Measurements from ENCODE around the gene CD4.

CD4 gene

GRCh38 chr12:6765634-6766581, 23.4 kb upstream of the CD4 start, which contains the start of gene PTMS:
TSS of gene PTMS (plus strand) at chr12:6766363. CDS start at chr12:6766706, 343 bp downstream.
- H3K27ac ChIP-seq (ENCODE audit: low read length), result peak within 1 kb of the TSS; percentile 73
- peaks cover 9 to 46% of the 10 kb centered on the region in 2 donors for H3K4me1 ChIP-seq (ENCODE audit: control insufficient read depth in 1 of 2, insufficient read depth in 2 of 2, low read length in 2 of 2)
- peak within 1 kb of the TSS; percentile 76 to 83 for H3K4me3 ChIP-seq (ENCODE audit: low read depth in 1 of 2, low read length in 2 of 2)
- H3K36me3 ChIP-seq (ENCODE audit: control insufficient read depth in 1 of 2, insufficient read depth in 2 of 2, low read length in 2 of 2), result peaks cover 0 to 14% of the 10 kb centered on the region in 2 donors
- H3K9me3 ChIP-seq (ENCODE audit: control insufficient read depth in 1 of 2, low read length in 2 of 2), result no peaks in the 10 kb centered on the region
- no peaks in the 10 kb centered on the region for H3K27me3 ChIP-seq (ENCODE audit: low read depth, low read length)

- peaks cover 4 to 19% of the 10 kb centered on the region in 2 donors for H3K36me3 ChIP-seq (ENCODE audit: control insufficient read depth in 1 of 2, insufficient read depth in 2 of 2, low read length in 2 of 2)
- no peak overlapping the region for H3K27ac ChIP-seq (ENCODE audit: low read length)
- peaks cover 16 to 55% of the 10 kb centered on the region in 2 donors for H3K4me1 ChIP-seq (ENCODE audit: control insufficient read depth in 1 of 2, insufficient read depth in 2 of 2, low read length in 2 of 2)
Measured at GRCh38 chr12:6766651-6767349, 22.5 kb upstream of the CD4 start.

DNA sequence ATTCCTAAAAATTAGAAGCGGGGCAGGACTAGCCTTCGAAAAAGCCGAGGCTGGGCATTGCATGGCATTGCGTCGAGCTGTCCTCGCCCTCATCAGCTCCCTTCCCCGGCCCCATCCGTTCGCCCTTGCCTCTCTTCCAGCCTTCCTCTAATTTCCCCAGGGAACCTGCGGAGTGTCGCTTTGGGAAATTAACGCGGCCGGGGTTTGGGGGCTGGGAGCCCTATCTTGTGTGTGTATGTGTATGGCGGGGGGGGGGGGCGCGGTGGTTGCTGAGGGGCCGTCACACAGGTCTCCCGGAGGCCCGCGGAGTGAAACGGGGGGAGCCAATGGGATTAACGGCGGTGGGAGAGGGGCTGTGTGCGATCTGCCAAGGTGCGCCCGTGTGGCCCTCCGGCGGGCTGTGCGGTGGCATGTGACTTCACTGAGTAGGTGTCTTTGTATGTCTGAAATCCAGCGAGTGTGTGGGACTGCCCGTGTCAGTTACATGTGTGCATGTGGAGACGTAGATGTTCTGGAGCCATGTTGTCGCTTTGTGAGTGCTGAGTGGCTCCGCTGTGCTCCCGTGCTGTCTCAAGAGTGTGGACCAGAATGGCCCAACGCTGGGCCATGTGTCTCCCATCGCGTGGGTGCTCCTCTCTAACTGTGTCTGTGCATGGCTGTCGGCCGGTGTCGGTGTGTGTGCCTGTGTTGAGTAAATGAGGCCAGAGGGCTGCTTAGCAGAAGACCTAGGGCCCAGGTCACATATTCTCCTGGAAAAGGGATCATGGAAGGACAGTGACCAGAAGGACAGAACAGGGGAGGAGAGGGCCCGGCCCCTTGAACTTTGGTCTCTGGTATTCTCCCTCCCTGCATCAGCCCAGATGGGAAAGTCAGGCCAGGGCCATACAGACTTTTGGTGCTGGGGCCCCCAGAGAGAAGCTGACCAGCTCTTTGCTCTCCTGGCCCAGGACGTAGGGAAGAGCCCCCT, 21.7 kb upstream of the CD4 start:
- no peaks in the 10 kb centered on the region for H3K9me3 ChIP-seq (ENCODE audit: control insufficient read depth in 1 of 2, low read length in 2 of 2)
- peaks cover 4 to 19% of the 10 kb centered on the region in 2 donors for H3K36me3 ChIP-seq (ENCODE audit: control insufficient read depth in 1 of 2, insufficient read depth in 2 of 2, low read length in 2 of 2)
- peak overlapping the region; percentile 54 for H3K27ac ChIP-seq (ENCODE audit: low read length)
- peaks cover 16 to 58% of the 10 kb centered on the region in 2 donors for H3K4me1 ChIP-seq (ENCODE audit: control insufficient read depth in 1 of 2, insufficient read depth in 2 of 2, low read length in 2 of 2)
- no peaks in the 10 kb centered on the region for H3K27me3 ChIP-seq (ENCODE audit: low read depth, low read length)
- peak overlapping the region; percentile 76 to 83 for H3K4me3 ChIP-seq (ENCODE audit: low read depth in 1 of 2, low read length in 2 of 2)

More at GRCh38 chr12:6766651-6767349, 22.5 kb upstream of the CD4 start:
- Histone ChIP-seq H3K27me3 (ENCODE audit: low read depth, low read length) (no peaks in the 10 kb centered on the region), H3K4me3 (ENCODE audit: low read depth in 1 of 2, low read length in 2 of 2) (peak overlapping the region; percentile 76 to 83), H3K9me3 (ENCODE audit: control insufficient read depth in 1 of 2, low read length in 2 of 2) (no peaks in the 10 kb centered on the region)

- peaks cover 4 to 19% of the 10 kb centered on the region in 2 donors for H3K36me3 ChIP-seq (ENCODE audit: control insufficient read depth in 1 of 2, insufficient read depth in 2 of 2, low read length in 2 of 2)
- peak overlapping the region; percentile 54 for H3K27ac ChIP-seq (ENCODE audit: low read length)
- H3K4me1 ChIP-seq (ENCODE audit: control insufficient read depth in 1 of 2, insufficient read depth in 2 of 2, low read length in 2 of 2), result peaks cover 16 to 58% of the 10 kb centered on the region in 2 donors
- H3K4me3 ChIP-seq (ENCODE audit: low read depth in 1 of 2, low read length in 2 of 2), result peak overlapping the region; percentile 76 to 83
- no peaks in the 10 kb centered on the region for H3K27me3 ChIP-seq (ENCODE audit: low read depth, low read length)
- H3K9me3 ChIP-seq (ENCODE audit: control insufficient read depth in 1 of 2, low read length in 2 of 2), result no peaks in the 10 kb centered on the region
Measured at GRCh38 chr12:6768437-6768914, 20.9 kb upstream of the CD4 start.

DNA sequence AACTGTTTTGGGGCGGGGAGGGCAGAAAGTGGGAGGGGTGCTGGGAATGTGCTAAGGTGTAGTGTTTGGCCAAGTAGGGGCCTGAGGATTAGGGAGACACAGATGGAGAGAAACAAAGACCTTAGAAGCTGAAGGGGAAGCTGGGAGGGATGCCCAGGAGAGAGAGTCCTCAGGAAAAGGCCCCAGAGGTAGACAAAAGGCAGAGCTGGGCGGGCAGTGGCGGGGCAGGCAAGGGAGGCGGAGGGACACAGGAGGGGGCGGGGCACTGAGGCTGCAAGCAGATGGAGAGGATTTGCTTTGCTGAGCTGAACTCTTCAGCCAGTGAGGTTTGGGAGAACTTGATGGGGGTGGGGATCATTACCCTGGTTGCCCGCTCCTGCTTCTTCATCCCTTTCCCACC, 20.3 kb upstream of the CD4 start:
- Histone ChIP-seq H3K27ac (ENCODE audit: low read length) (peak overlapping the region; percentile 54), H3K4me3 (ENCODE audit: low read depth in 1 of 2, low read length in 2 of 2) (peak overlapping the region; percentile 34 to 83), H3K27me3 (ENCODE audit: low read depth, low read length) (no peaks in the 10 kb centered on the region), H3K9me3 (ENCODE audit: control insufficient read depth in 1 of 2, low read length in 2 of 2) (no peaks in the 10 kb centered on the region), H3K4me1 (ENCODE audit: control insufficient read depth in 1 of 2, insufficient read depth in 2 of 2, low read length in 2 of 2) (peaks cover 16 to 58% of the 10 kb centered on the region in 2 donors), H3K36me3 (ENCODE audit: control insufficient read depth in 1 of 2, insufficient read depth in 2 of 2, low read length in 2 of 2) (peaks cover 4 to 19% of the 10 kb centered on the region in 2 donors)

GRCh38 chr12:6769666-6770065, 19.7 kb upstream of the CD4 start:
- Histone ChIP-seq H3K27me3 (ENCODE audit: low read depth, low read length) (no peaks in the 10 kb centered on the region), H3K27ac (ENCODE audit: low read length) (no peak overlapping the region), H3K9me3 (ENCODE audit: control insufficient read depth in 1 of 2, low read length in 2 of 2) (no peaks in the 10 kb centered on the region), H3K36me3 (ENCODE audit: control insufficient read depth in 1 of 2, insufficient read depth in 2 of 2, low read length in 2 of 2) (peaks cover 4 to 19% of the 10 kb centered on the region in 2 donors), H3K4me1 (ENCODE audit: control insufficient read depth in 1 of 2, insufficient read depth in 2 of 2, low read length in 2 of 2) (peaks cover 16 to 54% of the 10 kb centered on the region in 2 donors), H3K4me3 (ENCODE audit: low read depth in 1 of 2, low read length in 2 of 2) (no peak overlapping the region)

GRCh38 chr12:6770094-6770493, 19.2 kb upstream of the CD4 start:
- Histone ChIP-seq H3K27ac (ENCODE audit: low read length) (no peak overlapping the region), H3K4me1 (ENCODE audit: control insufficient read depth in 1 of 2, insufficient read depth in 2 of 2, low read length in 2 of 2) (peaks cover 14 to 50% of the 10 kb centered on the region in 2 donors), H3K27me3 (ENCODE audit: low read depth, low read length) (no peaks in the 10 kb centered on the region), H3K36me3 (ENCODE audit: control insufficient read depth in 1 of 2, insufficient read depth in 2 of 2, low read length in 2 of 2) (peaks cover 4 to 19% of the 10 kb centered on the region in 2 donors), H3K9me3 (ENCODE audit: control insufficient read depth in 1 of 2, low read length in 2 of 2) (no peaks in the 10 kb centered on the region), H3K4me3 (ENCODE audit: low read depth in 1 of 2, low read length in 2 of 2) (no peak overlapping the region)

- Histone ChIP-seq H3K27ac (ENCODE audit: low read length) (no peak overlapping the region), H3K27me3 (ENCODE audit: low read depth, low read length) (no peaks in the 10 kb centered on the region), H3K4me1 (ENCODE audit: control insufficient read depth in 1 of 2, insufficient read depth in 2 of 2, low read length in 2 of 2) (peaks cover 9 to 45% of the 10 kb centered on the region in 2 donors), H3K9me3 (ENCODE audit: control insufficient read depth in 1 of 2, low read length in 2 of 2) (no peaks in the 10 kb centered on the region), H3K4me3 (ENCODE audit: low read depth in 1 of 2, low read length in 2 of 2) (no peak overlapping the region), H3K36me3 (ENCODE audit: control insufficient read depth in 1 of 2, insufficient read depth in 2 of 2, low read length in 2 of 2) (peaks cover 4 to 19% of the 10 kb centered on the region in 2 donors)
Measured at GRCh38 chr12:6770600-6770999, 18.7 kb upstream of the CD4 start.

- Histone ChIP-seq H3K36me3 (ENCODE audit: control insufficient read depth in 1 of 2, insufficient read depth in 2 of 2, low read length in 2 of 2) (peaks cover 4 to 19% of the 10 kb centered on the region in 2 donors), H3K4me3 (ENCODE audit: low read depth in 1 of 2, low read length in 2 of 2) (no peak overlapping the region), H3K27ac (ENCODE audit: low read length) (no peak overlapping the region), H3K9me3 (ENCODE audit: control insufficient read depth in 1 of 2, low read length in 2 of 2) (no peaks in the 10 kb centered on the region), H3K27me3 (ENCODE audit: low read depth, low read length) (no peaks in the 10 kb centered on the region), H3K4me1 (ENCODE audit: control insufficient read depth in 1 of 2, insufficient read depth in 2 of 2, low read length in 2 of 2) (peaks cover 8 to 42% of the 10 kb centered on the region in 2 donors)
Measured at GRCh38 chr12:6771091-6771495, 18.2 kb upstream of the CD4 start.

DNA sequence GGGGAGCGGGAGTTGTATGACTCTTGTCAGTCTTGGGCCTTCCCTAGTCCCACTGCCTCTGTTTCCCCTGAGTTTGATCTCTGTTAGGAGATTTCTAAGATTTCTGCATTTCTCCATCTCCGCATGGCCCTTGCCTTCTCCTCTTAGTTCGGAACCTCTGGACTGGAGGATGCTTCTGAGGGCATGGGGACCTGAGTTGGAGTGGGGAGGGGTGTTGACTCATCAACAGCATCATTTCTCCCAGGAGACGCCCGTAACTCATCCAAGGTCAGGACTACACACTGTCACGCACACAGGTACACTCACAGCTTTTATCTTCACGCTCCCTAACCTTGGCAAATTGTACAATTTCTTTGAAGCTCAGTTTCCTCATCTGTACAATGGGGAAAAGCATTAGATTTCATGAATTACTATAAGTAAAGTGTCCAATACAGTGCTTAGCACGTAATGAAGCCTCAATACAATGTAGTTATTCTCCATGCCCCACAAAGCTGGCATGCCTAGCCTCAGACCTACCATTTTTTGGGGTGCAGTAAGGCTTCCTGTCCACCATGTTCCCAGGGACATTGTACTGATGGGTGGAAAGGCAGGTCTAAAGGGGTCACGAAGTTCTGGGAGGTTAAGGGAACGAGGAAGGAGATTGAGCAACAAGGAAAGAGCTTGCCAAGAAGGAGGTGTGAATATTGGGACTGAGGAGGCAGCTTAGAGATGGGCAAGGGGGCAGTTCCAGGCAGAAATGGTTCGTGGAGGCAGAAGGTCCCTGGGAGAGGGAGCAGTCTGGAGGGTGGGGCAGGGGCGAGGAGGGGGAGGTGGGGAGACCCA, 17.6 kb upstream of the CD4 start:
- H3K27ac ChIP-seq (ENCODE audit: low read length), result no peak overlapping the region
- H3K4me3 ChIP-seq (ENCODE audit: low read depth in 1 of 2, low read length in 2 of 2), result no peak overlapping the region
- H3K27me3 ChIP-seq (ENCODE audit: low read depth, low read length), result no peaks in the 10 kb centered on the region
- H3K9me3 ChIP-seq (ENCODE audit: control insufficient read depth in 1 of 2, low read length in 2 of 2), result no peaks in the 10 kb centered on the region
- H3K4me1 ChIP-seq (ENCODE audit: control insufficient read depth in 1 of 2, insufficient read depth in 2 of 2, low read length in 2 of 2), result peaks cover 8 to 42% of the 10 kb centered on the region in 2 donors
- H3K36me3 ChIP-seq (ENCODE audit: control insufficient read depth in 1 of 2, insufficient read depth in 2 of 2, low read length in 2 of 2), result peaks cover 4 to 19% of the 10 kb centered on the region in 2 donors

Data from muscle layer of duodenum (tissue), 2 donors.